ENCODE measurements around the gene PPM1L. TPM values are rescaled to one million over a fixed set of nuclear protein-coding genes. Genes with fewer than 3 reads are reported as not detected.

The PPM1L gene
- total RNA-seq, 1 experiment from 2014 or later = 13.2 TPM

DNA sequence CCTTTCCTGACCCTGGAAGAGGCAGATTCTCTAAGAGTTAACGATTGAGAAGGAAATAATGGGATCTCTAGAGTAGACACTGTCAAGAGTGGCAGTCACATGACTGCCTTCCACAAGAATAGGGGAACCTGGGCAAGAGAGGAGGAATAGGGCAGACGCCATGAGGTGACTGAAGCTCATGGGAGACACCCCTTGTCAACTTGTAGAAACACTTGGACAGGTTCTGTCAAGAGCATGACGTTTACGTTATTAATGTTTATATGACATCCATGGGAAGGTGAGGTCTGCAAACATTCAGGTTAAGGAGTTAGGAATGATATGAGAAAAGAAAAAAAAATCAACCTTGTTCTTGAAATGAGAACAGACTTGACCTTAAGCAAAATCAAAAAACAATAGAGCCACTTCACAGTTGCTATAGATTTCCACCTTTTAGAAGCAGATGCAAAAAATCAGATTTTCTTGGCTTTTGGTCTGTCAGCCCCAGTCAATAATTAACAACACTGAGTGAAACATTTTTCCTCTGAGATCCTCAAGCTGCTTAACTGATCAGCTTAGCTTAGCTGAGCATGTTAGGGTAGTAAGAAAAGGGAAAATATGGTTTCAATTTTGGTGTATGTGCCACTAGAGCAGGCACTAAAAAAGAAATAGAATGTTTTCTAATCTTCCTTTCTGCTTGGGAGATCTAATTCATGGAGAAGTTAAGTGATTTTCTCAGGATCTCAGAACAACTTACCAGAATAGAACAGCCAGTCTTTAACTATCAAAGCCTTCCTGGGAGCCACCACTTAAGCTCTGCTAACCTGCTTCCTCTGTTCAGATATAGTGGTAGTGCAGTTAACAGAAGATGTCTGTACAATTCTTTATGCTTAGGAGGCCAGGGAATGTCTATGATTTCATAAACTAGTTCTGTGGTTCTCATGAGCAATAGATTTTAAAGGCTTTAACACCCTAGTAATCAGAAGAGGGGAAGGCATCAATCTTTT is 232.2 kb downstream of the PPM1L start:
- no peaks in the 10 kb centered on the region for H3K9me3 ChIP-seq (ENCODE audit: control insufficient read depth in 1 of 2, insufficient read depth in 1 of 2, low read depth in 1 of 2, low read length in 2 of 2)
- no peaks in the 10 kb centered on the region for H3K36me3 ChIP-seq (ENCODE audit: control insufficient read depth in 1 of 2, insufficient read depth in 2 of 2, low read length in 2 of 2)
- no peak overlapping the region for H3K27ac ChIP-seq (ENCODE audit: low read depth, low read length)
- no peaks in the 10 kb centered on the region for H3K79me2 ChIP-seq (ENCODE audit: insufficient read depth, low read length)
- no peaks in the 10 kb centered on the region for H3K9me2 ChIP-seq (ENCODE audit: insufficient read depth)
- H4K20me1 ChIP-seq (ENCODE audit: insufficient read depth) = no peaks in the 10 kb centered on the region
- ChIA-PET CTCF (no interaction called here), POLR2A (no interaction called here), RAD21 (ENCODE audit: low non-redundant PET in 1 of 2, low total read pairs in 2 of 2, uncharacterized antibody in 2 of 2, unreplicated experiment in 2 of 2) (no interaction called here)
- no peak for DNase-seq (ENCODE audit: low read depth, low spot score)
- H3K4me1 ChIP-seq (ENCODE audit: control insufficient read depth in 1 of 2, insufficient read depth in 2 of 2, low read length in 2 of 2) = no peaks in the 10 kb centered on the region
- no peak overlapping the region for H3K9ac ChIP-seq (ENCODE audit: low read length)
- TF ChIP-seq TCF7L2 (IDR thresholded peaks at IDR 0.05; ENCODE audit: borderline replicate concordance, extremely low read depth, insufficient read depth, insufficient read length) (no peak), CTCF (IDR thresholded peaks at IDR 0.05 in 2 of 3, conservative IDR thresholded peaks at IDR 0.05 in 1 of 3; ENCODE audit: borderline replicate concordance in 1 of 3, insufficient read depth in 1 of 3, low read depth in 2 of 3, low read length in 2 of 3) (no peak), EGR1 (IDR thresholded peaks at IDR 0.05; ENCODE audit: low read depth) (no peak), ELF1 (IDR thresholded peaks at IDR 0.05; ENCODE audit: borderline replicate concordance, low read depth) (no peak), ATF3 (IDR thresholded peaks at IDR 0.05) (no peak), EZH2 (IDR thresholded peaks at IDR 0.05) (no peak), RAD21 (IDR thresholded peaks at IDR 0.05; ENCODE audit: low read depth) (no peak), YY1 (IDR thresholded peaks at IDR 0.05; ENCODE audit: extremely low read depth, insufficient replicate concordance, low read depth, low read length) (no peak), SRF (IDR thresholded peaks at IDR 0.05; ENCODE audit: low read depth) (no peak), SIN3A (IDR thresholded peaks at IDR 0.05; ENCODE audit: low read depth) (no peak), ZFX (IDR thresholded peaks at IDR 0.05) (no peak), CBX3 (IDR thresholded peaks at IDR 0.05; ENCODE audit: low read depth) (no peak), POLR2A (IDR thresholded peaks at IDR 0.05; ENCODE audit: borderline replicate concordance, extremely low read depth, insufficient read depth, insufficient read length) (no peak)
- TF ChIP-seq, protein P1, sequence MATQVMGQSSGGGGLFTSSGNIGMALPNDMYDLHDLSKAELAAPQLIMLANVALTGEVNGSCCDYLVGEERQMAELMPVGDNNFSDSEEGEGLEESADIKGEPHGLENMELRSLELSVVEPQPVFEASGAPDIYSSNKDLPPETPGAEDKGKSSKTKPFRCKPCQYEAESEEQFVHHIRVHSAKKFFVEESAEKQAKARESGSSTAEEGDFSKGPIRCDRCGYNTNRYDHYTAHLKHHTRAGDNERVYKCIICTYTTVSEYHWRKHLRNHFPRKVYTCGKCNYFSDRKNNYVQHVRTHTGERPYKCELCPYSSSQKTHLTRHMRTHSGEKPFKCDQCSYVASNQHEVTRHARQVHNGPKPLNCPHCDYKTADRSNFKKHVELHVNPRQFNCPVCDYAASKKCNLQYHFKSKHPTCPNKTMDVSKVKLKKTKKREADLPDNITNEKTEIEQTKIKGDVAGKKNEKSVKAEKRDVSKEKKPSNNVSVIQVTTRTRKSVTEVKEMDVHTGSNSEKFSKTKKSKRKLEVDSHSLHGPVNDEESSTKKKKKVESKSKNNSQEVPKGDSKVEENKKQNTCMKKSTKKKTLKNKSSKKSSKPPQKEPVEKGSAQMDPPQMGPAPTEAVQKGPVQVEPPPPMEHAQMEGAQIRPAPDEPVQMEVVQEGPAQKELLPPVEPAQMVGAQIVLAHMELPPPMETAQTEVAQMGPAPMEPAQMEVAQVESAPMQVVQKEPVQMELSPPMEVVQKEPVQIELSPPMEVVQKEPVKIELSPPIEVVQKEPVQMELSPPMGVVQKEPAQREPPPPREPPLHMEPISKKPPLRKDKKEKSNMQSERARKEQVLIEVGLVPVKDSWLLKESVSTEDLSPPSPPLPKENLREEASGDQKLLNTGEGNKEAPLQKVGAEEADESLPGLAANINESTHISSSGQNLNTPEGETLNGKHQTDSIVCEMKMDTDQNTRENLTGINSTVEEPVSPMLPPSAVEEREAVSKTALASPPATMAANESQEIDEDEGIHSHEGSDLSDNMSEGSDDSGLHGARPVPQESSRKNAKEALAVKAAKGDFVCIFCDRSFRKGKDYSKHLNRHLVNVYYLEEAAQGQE (IDR thresholded peaks at IDR 0.05; ENCODE audit: low read depth) = no peak
- TF ChIP-seq, protein P2, sequence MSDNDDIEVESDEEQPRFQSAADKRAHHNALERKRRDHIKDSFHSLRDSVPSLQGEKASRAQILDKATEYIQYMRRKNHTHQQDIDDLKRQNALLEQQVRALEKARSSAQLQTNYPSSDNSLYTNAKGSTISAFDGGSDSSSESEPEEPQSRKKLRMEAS (IDR thresholded peaks at IDR 0.05) = no peak
- TF ChIP-seq, protein P3, sequence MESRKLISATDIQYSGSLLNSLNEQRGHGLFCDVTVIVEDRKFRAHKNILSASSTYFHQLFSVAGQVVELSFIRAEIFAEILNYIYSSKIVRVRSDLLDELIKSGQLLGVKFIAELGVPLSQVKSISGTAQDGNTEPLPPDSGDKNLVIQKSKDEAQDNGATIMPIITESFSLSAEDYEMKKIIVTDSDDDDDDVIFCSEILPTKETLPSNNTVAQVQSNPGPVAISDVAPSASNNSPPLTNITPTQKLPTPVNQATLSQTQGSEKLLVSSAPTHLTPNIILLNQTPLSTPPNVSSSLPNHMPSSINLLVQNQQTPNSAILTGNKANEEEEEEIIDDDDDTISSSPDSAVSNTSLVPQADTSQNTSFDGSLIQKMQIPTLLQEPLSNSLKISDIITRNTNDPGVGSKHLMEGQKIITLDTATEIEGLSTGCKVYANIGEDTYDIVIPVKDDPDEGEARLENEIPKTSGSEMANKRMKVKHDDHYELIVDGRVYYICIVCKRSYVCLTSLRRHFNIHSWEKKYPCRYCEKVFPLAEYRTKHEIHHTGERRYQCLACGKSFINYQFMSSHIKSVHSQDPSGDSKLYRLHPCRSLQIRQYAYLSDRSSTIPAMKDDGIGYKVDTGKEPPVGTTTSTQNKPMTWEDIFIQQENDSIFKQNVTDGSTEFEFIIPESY (IDR thresholded peaks at IDR 0.05; ENCODE audit: extremely low read depth, insufficient replicate concordance, low read length) = no peak
- no peaks in the 10 kb centered on the region for H3K27me3 ChIP-seq (ENCODE audit: insufficient read depth, low read length)
- H2AFZ ChIP-seq (ENCODE audit: low read depth, low read length, poor library complexity, severe bottlenecking) = no peak overlapping the region
- no TSS peak for BruUV-seq (replicated peaks)
- intact Hi-C loops (cut with micrococcal nuclease) = no loop called here
- no peak overlapping the region for H3K4me3 ChIP-seq (replicated peaks in 1 of 2; ENCODE audit: low read depth in 1 of 2, low read length in 2 of 2)
- no peak overlapping the region for H3K4me2 ChIP-seq (ENCODE audit: low read length)
- ATAC-seq = no peak

All from HCT116 (cell line).